GM12891 (cell line): ENCODE data around the gene TMEM184B.

Experiments
- POLR2A ChIP-seq: IDR thresholded peaks from 2 replicates; pipeline ENCODE4 v1.6.1; 2011; ENCODE audit warnings: low read depth, low read length, control low read depth
- TAF1 ChIP-seq: IDR thresholded peaks from 2 replicates; pipeline ENCODE4 v1.6.1; 2011; ENCODE audit warnings: low read depth, low read length, control low read depth

DNA sequence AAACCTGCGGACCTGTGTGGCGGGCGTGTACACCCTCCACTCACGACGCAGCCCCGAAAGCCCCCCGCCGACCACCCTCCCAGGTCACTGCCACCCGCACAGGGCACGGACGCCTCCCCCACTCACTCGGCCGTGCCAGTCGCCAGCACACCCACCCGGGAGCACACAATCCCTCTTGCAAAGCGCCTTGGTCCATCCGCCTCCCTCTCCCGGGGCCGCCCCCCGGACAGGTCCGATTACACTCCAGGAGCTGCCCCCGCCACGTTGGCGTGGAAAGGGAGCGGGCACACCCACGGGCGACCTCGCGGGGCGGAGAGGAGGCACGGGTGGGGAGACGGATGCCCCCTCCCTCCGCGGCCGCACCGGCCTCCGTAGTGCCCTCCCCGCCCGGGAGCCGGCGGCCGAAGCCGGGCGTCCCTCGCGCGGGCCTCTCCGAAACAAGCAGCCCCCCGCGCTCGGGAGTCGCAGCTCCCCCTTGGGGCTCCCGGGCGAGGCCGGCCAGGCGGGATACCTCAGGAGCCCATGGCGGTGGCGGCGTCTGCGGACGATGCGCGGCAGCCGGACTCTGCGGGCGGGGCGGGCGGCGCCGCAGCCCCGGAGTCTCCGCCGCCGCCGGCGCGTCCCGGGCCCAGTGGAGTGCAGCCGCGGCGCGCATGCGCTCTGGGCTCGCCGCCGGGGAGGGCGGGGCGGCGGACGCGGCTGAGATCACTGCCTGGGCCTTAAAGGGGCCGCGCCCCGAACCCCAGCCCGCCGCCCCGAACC is at the start of gene TMEM184B:
- TF ChIP-seq POLR2A, result no peak
- TF ChIP-seq TAF1, result no peak
